ENCODE data around the gene CDS1. TPM values are rescaled to one million over a fixed set of nuclear protein-coding genes. Genes with fewer than 3 reads are reported as not detected.
A peak's percentile ranks its signal among the peaks of the same experiment; 100 is the strongest.

The CDS1 gene
- total RNA-seq, 4 donors from 2014 or later, result 0.83 to 1.7 (median 1.3) TPM

DNA sequence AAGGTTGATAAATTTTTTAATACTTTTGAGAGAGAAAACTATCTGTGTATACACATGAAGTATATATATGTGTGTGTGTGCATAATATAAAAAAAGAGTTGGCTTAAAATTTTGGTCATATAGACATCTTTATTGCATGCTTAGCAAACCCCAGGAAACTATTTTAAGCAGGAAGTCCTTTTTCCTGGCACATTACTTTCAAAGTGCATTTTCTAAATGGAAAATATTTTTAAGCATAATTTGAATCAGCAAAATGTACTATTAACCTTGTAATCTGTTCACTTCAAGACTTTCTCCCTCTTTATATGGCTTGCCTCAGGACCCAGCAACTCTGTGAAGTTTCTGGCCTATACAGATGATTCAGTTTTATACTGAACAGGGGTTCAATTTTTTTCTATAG lies 106.3 kb downstream of the CDS1 start:
- TF ChIP-seq POLR2A (IDR thresholded peaks at IDR 0.05; ENCODE audit: low read depth) (no peak), CTCF (IDR thresholded peaks at IDR 0.05) (no peak), POLR2AphosphoS5 (IDR thresholded peaks at IDR 0.05) (no peak), EP300 (IDR thresholded peaks at IDR 0.05) (no peak)
- peaks cover 17 to 96% (median 71%) of the 10 kb centered on the region in 4 donors for H3K36me3 ChIP-seq
- DNase-seq (ENCODE audit: extremely low spot score), result no peak

GRCh38 chr4:84690481-84690880 lies 107.6 kb downstream of the CDS1 start:
- H3K27me3 ChIP-seq, result no peaks in the 10 kb centered on the region
- no peaks in the 10 kb centered on the region for H3K9me3 ChIP-seq
- 93% methylated on average over 7 of the region's 7 CpGs for WGBS
- no peak overlapping the region for H3K27ac ChIP-seq (replicated peaks in 1 of 4)
- intact Hi-C loops (cut with DNase I), result no loop called here
- no peak overlapping the region for H3K4me3 ChIP-seq
- peaks cover 0 to 10% (median 7%) of the 10 kb centered on the region in 4 donors for H3K4me1 ChIP-seq
- H3K36me3 ChIP-seq, result peaks cover 27 to 96% (median 73%) of the 10 kb centered on the region in 4 donors
- DNase-seq (ENCODE audit: extremely low spot score), result no peak
- TF ChIP-seq EP300 (IDR thresholded peaks at IDR 0.05) (no peak), POLR2A (IDR thresholded peaks at IDR 0.05; ENCODE audit: low read depth) (no peak), CTCF (IDR thresholded peaks at IDR 0.05) (no peak), POLR2AphosphoS5 (IDR thresholded peaks at IDR 0.05) (no peak)

More for the DNA sequence above, 106.3 kb downstream of the CDS1 start:
- Histone ChIP-seq H3K4me1 (peaks cover 0 to 10% (median 7%) of the 10 kb centered on the region in 4 donors), H3K4me3 (no peak overlapping the region), H3K27ac (replicated peaks in 1 of 4) (no peak overlapping the region), H3K9me3 (no peaks in the 10 kb centered on the region), H3K27me3 (no peaks in the 10 kb centered on the region)
- intact Hi-C loops (cut with DNase I), result no loop called here

DNA sequence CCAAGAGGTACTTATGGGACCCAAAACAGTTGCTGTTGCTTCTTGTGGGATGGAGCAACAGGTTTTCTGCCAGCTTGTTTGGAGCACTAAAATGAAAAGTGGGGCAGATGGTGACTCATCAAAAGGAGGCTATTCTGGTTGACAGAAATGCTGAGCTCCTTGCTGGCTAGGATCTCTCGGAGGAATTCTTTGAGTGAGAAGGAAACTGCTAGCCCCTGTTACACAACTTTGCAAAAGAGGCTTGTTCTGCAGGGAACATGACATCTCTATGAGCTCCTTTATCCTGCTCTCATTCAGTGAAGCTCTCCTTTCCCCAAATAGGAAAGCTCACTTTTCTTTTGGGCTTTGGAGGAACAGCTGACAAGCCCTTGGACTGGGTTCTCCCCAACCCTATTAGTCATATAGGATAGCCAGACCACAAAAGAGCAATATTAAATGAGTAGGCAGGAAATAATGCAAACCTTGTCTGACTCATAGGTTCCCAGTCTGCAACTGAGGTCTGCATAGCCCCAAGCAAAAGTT lies 108.3 kb downstream of the CDS1 start:
- Histone ChIP-seq H3K4me1 (peaks cover 0 to 10% (median 7%) of the 10 kb centered on the region in 4 donors), H3K36me3 (peaks cover 34 to 96% (median 72%) of the 10 kb centered on the region in 4 donors), H3K27me3 (no peaks in the 10 kb centered on the region), H3K9me3 (no peaks in the 10 kb centered on the region), H3K4me3 (no peak overlapping the region), H3K27ac (replicated peaks in 1 of 4) (no peak overlapping the region)
- intact Hi-C loops (cut with DNase I), result no loop called here
- TF ChIP-seq CTCF (IDR thresholded peaks at IDR 0.05) (no peak), POLR2AphosphoS5 (IDR thresholded peaks at IDR 0.05) (peak in 1 of 2 donors; percentile 4), EP300 (IDR thresholded peaks at IDR 0.05) (no peak), POLR2A (IDR thresholded peaks at IDR 0.05; ENCODE audit: low read depth) (no peak)
- no peak for DNase-seq (ENCODE audit: extremely low spot score)
- 33% methylated on average over 1 of the region's 1 CpG for WGBS

DNA sequence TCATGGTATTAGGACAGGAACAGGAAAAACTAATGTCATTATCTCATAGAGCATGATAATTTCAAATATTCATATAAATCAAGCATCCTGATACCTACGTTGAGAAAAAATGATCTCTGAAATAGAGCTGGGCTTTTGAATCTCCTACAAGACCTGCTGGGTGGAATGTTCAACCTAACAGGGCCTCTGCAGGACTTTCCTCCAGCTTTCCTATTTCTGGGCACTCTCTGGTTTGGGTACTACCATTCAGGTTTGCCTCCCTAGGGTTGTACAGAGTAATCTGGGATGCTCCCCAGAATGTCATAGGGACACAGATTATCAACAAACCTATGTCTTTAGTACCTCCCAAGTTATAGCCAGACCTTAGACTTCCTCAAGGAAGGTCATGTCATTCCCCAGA lies 108.9 kb downstream of the CDS1 start:
- TF ChIP-seq POLR2AphosphoS5 (IDR thresholded peaks at IDR 0.05), result no peak
- TF ChIP-seq EP300 (IDR thresholded peaks at IDR 0.05), result no peak
- no peak for TF ChIP-seq CTCF (IDR thresholded peaks at IDR 0.05)
- TF ChIP-seq POLR2A (IDR thresholded peaks at IDR 0.05; ENCODE audit: low read depth), result no peak
- Histone ChIP-seq H3K4me1 (peaks cover 0 to 10% (median 7%) of the 10 kb centered on the region in 4 donors), H3K27me3 (no peaks in the 10 kb centered on the region), H3K36me3 (peaks cover 37 to 94% (median 69%) of the 10 kb centered on the region in 4 donors), H3K9me3 (no peaks in the 10 kb centered on the region), H3K27ac (replicated peaks in 1 of 4) (no peak overlapping the region), H3K4me3 (no peak overlapping the region)
- intact Hi-C loops (cut with DNase I), result no loop called here
- DNase-seq (ENCODE audit: extremely low spot score), result no peak
- WGBS, result 78% methylated on average over 1 of the region's 1 CpG

- no peak for TF ChIP-seq POLR2AphosphoS5 (IDR thresholded peaks at IDR 0.05)
- no peak for TF ChIP-seq POLR2A (IDR thresholded peaks at IDR 0.05; ENCODE audit: low read depth)
- TF ChIP-seq EP300 (IDR thresholded peaks at IDR 0.05), result no peak
- TF ChIP-seq CTCF (IDR thresholded peaks at IDR 0.05), result no peak
- Histone ChIP-seq H3K4me1 (no peaks in the 10 kb centered on the region), H3K27ac (replicated peaks in 1 of 4) (no peak overlapping the region), H3K27me3 (no peaks in the 10 kb centered on the region), H3K4me3 (no peak overlapping the region), H3K9me3 (no peaks in the 10 kb centered on the region), H3K36me3 (peaks cover 40 to 92% (median 70%) of the 10 kb centered on the region in 4 donors)
- WGBS, result 91% methylated on average over 2 of the region's 2 CpGs
- intact Hi-C loops (cut with DNase I), result no loop called here
- DNase-seq (ENCODE audit: extremely low spot score), result no peak
Measured at GRCh38 chr4:84697159-84697558, 114.2 kb downstream of the CDS1 start.
